DMS114 treated with DMSO at 0.1 percent for 48 hours (cell line): ENCODE measurements around the gene HDAC3.

Experiments used
- DNase-seq: peaks from one replicate; lab custom pipeline; 2025; ENCODE audit not compliant: unreplicated experiment; lab: John Stamatoyannopoulos, UW

HDAC3 gene

GRCh38 chr5:141662028-141662427, 25.4 kb upstream of the HDAC3 start:
- DNase-seq = no peak

DNA sequence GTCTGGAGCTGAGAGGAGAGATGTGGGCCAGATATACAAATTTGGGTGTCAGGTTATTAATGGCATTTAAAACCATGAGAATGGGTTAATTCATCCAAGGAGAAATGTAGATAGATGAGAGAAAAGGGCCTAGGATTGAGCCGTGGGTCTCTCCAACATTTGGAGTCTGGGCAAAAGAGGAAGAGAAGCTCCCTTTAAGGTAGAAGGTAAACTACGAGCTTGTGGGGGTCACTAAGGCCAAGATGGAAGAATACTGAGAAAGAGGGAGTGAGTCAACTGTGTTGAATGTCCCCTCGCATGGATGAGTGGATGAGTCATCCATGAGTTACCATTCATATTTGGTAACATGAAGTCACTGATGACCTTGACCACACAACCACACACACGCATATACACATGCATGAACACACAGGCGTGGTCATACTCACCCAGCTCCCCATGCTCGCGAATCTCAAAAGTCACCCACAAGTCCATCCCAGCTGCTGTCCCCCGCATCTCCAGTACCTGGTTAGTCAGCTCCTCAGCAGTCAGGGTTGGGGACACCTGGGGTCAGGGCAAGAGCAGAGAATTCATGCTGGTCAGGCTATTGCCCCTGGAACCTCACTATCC, 21.4 kb upstream of the HDAC3 start:
- no peak for DNase-seq

GRCh38 chr5:141657404-141657803, 20.8 kb upstream of the HDAC3 start:
- no peak for DNase-seq

DNA sequence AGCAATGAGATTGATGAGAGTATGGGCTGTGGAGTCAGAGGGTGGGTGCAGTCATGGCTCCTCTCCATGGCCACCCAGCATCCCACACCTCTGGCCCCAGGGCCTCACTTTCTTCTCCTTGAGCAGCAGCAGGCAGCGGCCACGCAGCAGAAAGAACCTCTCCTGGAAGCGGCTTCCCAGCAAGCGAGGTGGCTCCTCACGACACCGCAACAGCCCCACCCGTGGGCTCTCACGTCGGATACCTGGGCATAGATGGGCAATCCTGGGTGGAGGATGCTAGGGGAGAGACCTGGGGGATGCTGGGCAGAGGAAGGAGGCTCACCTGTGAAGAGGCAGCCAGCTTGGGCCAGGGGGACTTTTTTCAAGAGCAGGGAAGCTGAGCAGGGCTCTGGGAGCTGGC, 19.7 kb upstream of the HDAC3 start:
- DNase-seq = no peak

DNA sequence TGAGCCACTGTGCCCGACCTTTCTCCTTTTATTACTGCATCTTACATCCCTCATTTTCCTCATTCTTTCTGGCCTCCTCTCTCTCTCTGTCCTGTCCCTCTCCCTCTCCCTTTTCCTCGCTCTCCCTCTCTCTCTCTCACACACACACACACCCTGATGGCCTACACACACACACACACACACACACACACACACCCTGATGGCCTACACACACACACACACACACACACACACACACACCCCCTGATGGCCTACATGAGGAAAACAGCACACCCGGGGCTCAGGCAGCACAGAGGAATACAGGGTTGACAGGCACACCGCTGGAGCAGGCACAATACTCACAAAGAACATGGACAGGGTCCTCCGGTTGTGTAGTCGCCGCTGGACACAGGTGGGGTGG, 18.4 kb upstream of the HDAC3 start:
- DNase-seq = no peak

- no peak for DNase-seq
Observed at GRCh38 chr5:141654298-141654697, 17.6 kb upstream of the HDAC3 start.

DNA sequence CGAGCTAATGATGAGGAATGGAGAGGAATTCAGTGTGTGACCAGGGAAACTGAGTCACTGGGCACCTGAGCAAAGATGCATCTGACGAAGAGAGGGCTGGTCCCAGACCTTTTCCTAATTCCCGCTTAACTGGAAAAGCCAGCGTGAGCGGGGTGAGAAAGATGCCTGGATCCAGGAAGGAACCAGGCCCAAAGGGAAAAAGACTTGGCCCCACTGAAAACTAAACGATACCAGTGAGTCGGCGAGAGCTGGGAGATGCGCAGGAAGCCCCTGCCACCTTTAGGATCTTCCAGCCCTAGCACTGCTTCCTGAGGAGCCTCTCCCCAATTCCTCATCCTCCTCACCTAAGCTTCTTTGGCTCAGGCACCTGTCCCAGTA, 15.1 kb upstream of the HDAC3 start:
- DNase-seq = no peak

DNA sequence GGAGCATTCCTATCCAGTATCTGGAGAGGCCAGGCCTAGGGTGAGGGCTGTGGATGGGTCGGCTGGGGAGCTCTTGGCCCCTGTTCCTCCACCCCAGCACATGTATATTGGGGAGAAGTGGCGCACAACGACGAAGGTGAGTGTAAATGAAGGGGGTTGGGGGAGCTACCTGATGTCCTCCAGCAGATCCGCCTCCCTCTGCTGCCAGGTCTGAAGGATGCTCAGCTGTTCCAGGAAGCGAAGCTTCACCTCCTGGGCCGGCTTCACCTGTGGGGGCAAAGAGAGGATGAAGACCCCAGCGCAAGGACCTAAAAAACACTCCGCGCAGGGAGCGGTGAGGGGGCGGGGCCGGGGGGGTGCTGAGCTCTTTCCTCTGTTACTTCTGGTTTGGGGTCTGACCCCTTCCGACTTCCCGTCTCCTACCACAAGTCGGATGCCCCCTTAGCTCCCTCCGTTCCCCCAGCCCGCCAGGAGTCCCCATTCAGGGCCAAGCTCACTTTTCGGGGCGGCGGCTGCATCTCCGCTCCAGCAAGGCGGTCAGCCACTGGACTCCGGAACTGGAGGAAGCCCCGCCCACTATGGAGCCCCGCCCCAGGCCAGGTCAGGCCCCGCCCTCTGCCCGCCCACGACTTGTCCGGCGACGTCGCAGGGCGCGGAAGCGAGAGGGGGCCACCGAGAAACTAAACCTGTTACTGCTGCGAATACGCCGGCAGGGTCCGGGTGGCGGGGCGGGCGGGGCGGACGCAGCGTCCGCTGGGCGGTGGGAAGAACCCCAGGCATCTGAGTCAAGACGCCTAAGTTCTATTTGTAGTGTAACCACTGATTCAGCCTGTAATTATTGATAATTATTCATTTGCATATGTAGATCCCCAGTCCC, 14.4 kb upstream of the HDAC3 start, which contains the start of gene FCHSD1:
FCHSD1 (minus strand) TSS at position 568 of the 877 bp plus-strand sequence; CDS start at position 518, 50 bp downstream.
- DNase-seq = peak; percentile 69

DNA sequence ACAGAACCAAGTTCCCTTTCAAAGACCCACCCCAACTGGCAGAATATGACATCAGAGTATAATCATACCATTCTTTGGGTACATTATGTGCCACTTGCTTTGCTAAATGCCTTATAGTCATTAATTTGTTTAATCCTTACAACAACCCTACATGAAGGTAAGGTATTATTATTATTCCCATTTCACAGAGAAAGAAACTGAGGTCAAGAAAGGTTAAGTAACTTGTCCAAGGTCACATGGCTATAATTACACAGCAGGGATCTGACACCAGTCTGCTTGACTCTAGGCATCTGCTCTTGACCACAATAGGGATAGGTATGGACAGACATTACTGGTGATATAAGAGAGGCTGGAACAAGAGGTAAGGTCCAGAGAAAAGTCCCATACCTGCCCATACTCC, 13.3 kb upstream of the HDAC3 start:
- no peak for DNase-seq

DNA sequence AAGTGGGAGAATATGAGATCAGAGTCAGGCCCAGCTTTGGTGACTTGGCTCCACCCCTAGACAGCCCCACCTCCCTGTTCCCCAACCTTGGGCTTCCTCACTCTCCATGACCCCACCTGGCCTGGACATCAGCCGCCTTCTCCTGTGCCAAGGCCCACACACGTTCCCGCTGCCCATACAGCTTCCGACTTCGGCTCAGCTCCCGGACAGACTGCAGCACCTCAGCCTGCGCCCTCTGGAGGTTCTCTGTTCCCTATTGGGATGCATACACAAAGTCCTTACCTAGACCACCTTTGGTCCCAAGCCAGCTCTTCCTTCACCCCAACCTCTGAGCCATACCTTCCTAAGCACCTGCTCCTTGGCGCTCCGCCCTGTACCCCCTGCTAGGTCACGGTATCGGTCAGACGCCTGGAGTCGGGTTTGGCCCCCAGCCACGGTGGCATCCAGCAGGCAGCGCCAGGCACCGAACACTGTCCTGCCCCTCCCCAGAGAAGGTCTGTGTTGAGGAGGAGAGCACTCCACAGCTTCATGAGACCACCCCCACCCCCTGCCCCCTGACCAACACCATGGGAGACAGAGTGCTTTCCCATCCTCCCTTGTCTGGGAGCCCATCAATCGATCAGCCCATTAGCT, 12.5 kb upstream of the HDAC3 start:
- DNase-seq = no peak

GRCh38 chr5:141647851-141648250, 11.2 kb upstream of the HDAC3 start:
- no peak for DNase-seq

- DNase-seq = no peak
Observed at GRCh38 chr5:141647242-141647641, 10.6 kb upstream of the HDAC3 start.

DNA sequence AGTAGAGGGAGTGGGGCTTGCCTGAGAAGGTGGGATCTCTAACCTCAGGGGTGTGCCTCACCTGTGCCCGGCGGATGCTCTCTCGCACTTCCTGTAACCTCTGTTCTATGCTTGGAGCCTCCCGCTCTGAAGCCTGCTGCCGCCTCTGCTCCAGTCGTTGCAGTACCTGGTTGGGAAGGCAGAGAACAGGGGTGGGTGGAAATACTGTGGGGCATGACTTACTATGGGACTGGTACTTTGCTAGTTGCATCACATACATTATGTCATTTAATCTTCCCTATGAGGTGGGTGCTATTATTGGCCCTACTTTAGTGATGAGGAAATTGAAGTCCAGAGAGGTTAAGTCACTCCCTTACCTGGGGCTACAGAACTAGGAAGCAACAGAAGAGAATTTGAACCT, 9.4 kb upstream of the HDAC3 start:
- DNase-seq = no peak

DNA sequence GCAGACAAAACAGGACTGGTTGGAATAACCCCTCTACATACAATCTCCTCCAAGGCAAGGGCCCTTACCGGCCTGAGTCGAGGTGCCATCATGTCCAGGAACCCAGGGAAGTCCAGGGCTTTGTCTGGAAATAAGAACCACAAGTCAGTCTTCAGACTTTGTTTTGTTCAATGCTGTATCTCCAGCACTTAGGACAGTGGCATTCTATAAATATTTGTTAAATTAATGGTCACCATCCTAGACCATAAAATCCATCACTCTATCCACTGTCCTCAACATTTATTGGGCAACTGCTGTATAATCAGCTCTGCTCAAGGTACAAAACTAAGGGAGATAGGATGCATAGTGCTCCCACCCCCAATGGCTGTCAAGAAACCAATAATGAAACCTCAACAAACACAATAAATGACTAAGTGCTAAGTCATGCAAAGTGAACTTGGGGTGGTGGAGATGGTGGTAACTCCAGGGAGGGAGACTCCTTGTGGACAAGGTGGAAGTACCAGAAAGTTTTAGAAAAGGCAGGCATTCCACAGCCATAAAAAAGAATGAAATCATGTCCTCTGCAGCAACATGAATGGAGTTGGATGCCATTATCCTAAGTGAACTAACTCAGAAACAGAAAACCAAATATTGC, 5.1 kb upstream of the HDAC3 start:
- DNase-seq = no peak

DNA sequence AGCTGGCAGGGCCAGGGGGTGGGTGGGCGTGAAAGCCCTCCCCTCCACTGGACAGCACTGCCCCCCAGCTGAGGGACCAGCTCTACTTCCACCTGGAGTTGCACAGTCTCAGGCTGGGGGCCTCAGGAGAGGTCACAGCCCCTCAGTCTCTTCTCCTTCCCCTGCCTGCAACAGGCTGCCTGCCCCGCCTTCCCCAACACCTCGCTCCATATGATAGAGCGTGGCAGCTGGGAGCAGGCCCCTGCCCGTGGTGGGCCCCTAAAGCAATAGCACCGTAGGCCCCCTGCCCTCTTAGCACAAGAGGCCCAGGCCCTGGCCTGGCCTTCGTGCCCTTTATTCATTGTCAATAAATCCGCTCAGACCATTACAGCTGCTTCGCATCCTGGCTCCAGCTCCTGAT, 4.0 kb upstream of the HDAC3 start:
- DNase-seq = no peak

DNA sequence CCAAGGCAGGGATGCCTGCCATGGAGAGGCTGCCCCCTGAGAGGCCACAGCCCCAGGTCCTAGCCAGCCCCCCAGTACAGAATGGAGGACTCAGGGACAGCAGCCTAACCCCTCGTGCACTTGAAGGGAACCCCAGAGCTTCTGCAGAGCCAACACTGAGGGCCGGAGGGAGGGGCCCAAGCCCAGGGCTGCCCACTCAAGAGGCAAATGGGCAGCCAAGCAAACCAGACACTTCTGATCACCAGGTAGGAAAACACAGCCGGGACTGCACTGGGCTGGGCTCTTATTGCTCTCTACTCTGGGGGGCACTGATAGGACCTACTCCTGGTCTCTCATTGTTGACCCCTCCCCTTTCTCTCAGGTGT, 3.4 kb upstream of the HDAC3 start:
- DNase-seq = no peak

- DNase-seq = no peak
Observed at GRCh38 chr5:141639357-141640050, 2.9 kb upstream of the HDAC3 start.

- DNase-seq = no peak
Observed at GRCh38 chr5:141638771-141639170, 2.1 kb upstream of the HDAC3 start.

GRCh38 chr5:141637767-141638419, 1.2 kb upstream of the HDAC3 start:
- no peak for DNase-seq

DNA sequence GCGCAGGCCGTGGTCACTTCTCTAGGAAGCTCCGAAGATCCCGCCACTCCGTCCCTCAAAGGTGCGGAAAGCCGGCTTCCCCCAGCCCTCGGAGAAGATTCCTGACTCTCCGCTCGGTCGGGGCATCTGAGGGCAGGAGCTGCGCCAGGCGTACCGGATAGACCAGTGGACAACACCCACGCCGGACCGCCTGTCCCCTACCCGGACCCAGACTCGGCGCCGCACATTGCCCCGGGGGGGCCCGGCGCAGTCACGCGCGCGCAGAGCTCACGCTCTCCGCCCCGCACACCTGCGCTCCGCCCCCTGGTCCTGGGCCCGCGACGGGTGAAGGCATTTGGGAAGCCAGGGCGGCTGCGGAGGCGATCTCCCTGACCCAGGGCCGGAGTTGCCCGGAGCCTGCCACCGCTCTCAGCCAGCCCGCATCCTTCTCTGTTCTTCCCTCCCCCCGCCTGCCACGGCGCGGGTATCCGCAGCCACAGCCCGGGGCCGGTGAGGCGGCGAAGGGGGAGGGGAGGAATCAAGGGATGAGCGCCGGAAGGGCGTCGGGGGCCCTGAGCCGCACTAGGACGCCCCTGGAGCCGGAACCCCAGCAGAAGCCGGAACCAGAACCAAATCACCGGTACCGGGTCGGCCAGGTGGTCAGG, 596 bp upstream of the HDAC3 start:
- no peak for DNase-seq
